Left kidney (tissue), 2 donors: Measurements from ENCODE around the gene BICRA. TPM values are rescaled to one million over a fixed set of nuclear protein-coding genes. Genes with fewer than 3 reads are reported as not detected.
"Not testable (repeated sequence)": the region's sequence is repeated elsewhere in the genome, so short reads cannot be mapped to it uniquely, and the experiment has no call there.

Source experiments
- DNase-seq: peaks from one replicate; pipeline ENCODE4 v3.0.0-alpha.2; 2013
- polyA plus RNA-seq: library from polyadenylated mRNA; unstranded; fragments of 120-200 nt; gene quantifications from one replicate; pipeline ENCODE4 v1.2.1, GENCODE V29; 2013; ENCODE audit not compliant: insufficient read length

Gene BICRA
- polyA plus RNA-seq, 1 donor = 13.0 TPM

GRCh38 chr19:47745010-47745901, 136.3 kb downstream of the BICRA start, which contains the start of gene NOP53:
Gene NOP53 (plus strand): TSS chr19:47745546. CDS start chr19:47745560, 14 bp downstream.
- peak; percentile 98 for DNase-seq

DNA sequence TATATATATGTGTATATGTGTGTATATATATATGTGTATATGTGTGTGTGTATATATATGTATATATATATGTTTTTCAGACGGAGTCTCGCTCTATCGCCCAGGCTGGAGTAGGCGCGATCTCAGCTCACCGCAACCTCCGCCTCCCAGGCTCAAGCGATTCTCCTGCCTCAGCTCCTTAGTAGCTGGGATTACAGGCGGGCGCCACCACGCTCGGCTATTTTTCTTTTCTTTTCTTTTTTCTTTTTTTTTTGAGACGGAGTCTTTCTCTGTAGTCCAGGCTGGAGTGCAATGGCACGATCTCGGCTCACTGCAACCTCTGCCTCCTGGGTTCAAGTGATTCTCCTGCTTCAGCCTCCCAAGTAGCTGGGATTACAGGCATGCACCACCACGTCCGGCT, 137.2 kb downstream of the BICRA start:
- not testable (repeated sequence) for DNase-seq

- DNase-seq = no peak
Observed at GRCh38 chr19:47749326-47749725, 140.4 kb downstream of the BICRA start.

GRCh38 chr19:47750752-47751151, 141.8 kb downstream of the BICRA start:
- DNase-seq = no peak

GRCh38 chr19:47752440-47753211, 143.7 kb downstream of the BICRA start:
- DNase-seq = no peak

Other genes with a start within 250 kb of the BICRA start
- 21.2 TPM for gene MEIS3, start 189.6 kb upstream of the BICRA start, polyA plus RNA-seq
- 0.13 TPM for gene SLC8A2, start 137.2 kb upstream of the BICRA start, polyA plus RNA-seq
- 14.4 TPM for gene KPTN, start 124.9 kb upstream of the BICRA start, polyA plus RNA-seq
- 150 TPM for gene NAPA, start 94.1 kb upstream of the BICRA start, polyA plus RNA-seq
- gene ZNF541, start 36.0 kb upstream of the BICRA start, polyA plus RNA-seq = 0.27 TPM
- gene EHD2, start 104.3 kb downstream of the BICRA start, polyA plus RNA-seq = 27.4 TPM
- gene NOP53, start 136.4 kb downstream of the BICRA start, polyA plus RNA-seq = 316 TPM
- gene SELENOW, start 169.6 kb downstream of the BICRA start, polyA plus RNA-seq = 110 TPM
- not detected for gene TPRX1, start 195.4 kb downstream of the BICRA start, polyA plus RNA-seq
- 0.15 TPM for gene CRX, start 212.8 kb downstream of the BICRA start, polyA plus RNA-seq